HG03045 (cell line): ENCODE measurements around the gene SH3RF1.
"Not testable (repeated sequence)": the region's sequence is repeated elsewhere in the genome, so short reads cannot be mapped to it uniquely, and the experiment has no call there.

Experiments used
- ATAC-seq: cut with Tn5 transposase; IDR thresholded peaks from one replicate; pipeline ENCODE4 v1.9.1; 2021; ENCODE audit warnings: mild to moderate bottlenecking, moderate library complexity; ENCODE audit not compliant: unreplicated experiment

SH3RF1 gene

GRCh38 chr4:169277838-169278237 lies 7.1 kb upstream of the SH3RF1 start:
- ATAC-seq, result not testable (repeated sequence)

- ATAC-seq, result no peak
These were observed 4.4 kb upstream of the SH3RF1 start for GRCh38 chr4:169275180-169275579.

GRCh38 chr4:169274033-169274432 lies 3.3 kb upstream of the SH3RF1 start:
- no peak for ATAC-seq

DNA sequence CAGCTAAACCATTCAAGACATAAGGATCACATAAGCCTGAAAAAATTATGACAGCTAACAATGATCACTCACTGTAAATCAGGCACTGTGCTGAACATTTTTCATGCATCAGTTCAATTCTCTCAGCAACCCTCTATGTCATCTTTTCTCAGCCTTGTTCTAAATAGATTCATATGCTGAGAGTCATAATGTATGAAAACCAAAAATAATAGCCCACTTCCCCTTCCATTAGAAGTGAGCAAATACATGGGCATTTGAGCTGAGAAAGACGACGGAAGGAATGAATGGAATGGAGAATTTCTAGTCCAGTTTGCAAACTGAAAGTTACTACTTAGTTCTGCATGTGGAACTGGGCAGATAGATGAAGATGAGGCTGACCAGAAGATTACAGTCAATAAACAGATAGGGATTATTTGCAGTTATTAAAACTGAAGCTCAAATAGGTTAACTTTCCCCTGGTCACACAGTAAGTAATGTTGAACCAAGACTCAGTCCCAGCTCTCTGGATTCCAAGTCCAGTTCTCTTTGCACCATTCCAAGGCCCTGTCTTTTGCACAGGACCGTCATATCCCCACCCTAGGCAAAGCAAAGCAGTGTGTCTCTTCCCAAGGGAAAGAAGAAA lies 1.6 kb upstream of the SH3RF1 start:
- ATAC-seq, result no peak

DNA sequence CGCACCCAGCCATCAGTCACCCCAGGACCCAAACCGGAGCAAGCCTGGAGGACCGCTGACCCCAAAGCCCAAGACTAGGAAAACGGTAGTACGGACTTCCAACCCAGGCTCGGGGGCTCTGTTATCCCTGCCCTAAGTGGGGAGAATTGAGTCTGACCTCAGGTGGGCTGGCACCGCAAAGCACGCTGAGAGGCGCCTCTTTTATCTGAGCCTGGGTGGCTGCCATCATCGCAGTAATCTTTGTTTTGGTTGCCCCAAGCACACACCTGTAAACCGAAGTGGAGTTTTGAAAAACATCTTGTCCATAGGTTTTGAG lies 894 bp upstream of the SH3RF1 start:
- no peak for ATAC-seq

- ATAC-seq, result peak; percentile 54
These were observed 593 bp downstream of the SH3RF1 start for GRCh38 chr4:169269916-169270809.

DNA sequence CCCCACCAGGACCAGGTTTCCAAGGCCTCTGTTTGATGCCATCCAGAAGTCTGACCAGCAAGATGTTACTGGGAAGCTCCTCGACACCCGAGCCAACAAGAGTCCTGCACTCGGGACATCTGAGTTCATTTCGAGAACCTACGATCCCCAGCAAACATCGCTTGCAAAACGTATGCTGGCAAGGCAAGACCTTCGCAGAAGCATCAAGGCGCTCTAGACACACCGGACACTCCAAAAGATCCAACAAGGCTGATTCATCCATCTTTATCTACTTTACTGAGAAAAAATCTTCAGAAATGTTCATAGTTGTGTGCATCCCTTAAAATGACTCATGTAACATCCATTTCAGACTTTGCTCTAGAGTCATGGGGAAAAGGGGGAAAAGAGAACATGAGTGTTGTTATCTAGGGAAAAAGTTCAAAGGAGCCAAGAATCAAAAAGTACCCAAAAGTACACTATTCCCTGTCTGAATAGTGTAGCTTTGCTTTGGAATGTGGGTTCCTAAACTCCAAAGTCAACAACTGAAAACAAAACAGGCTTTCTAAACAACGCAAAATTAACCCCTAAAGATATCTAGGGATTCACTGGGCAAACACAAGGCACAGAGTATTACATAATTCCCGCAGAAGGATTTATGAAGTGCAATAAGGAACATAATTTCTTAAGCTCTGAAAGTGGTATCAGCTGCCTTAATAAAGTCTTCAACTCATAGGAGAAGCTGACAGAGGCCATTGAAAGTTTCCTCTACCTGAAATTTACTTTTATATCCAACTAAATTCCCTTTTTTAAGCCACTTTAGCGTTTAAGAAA lies 1.6 kb downstream of the SH3RF1 start:
- ATAC-seq, result no peak

DNA sequence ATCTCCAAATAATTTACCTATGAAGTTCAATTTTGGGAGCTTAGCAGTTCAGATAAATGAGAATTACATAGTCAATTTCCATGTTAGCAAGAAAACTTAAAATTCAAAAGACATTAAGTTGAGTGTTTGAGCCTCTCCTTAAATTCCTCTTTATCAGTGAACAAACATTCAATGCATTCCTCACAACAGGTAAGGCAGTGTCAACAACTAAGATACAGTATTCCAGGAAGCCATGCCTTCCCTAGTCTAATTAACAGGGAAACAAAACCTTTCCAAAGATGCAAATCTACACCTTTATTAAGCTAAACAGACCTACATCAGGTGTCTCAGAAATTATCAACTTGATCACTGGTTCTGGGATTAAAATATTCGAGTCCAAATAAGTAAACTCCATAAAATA lies 3.7 kb downstream of the SH3RF1 start:
- ATAC-seq, result no peak

GRCh38 chr4:169266661-169267060 lies 4.1 kb downstream of the SH3RF1 start:
- ATAC-seq, result no peak

GRCh38 chr4:169266081-169266480 lies 4.7 kb downstream of the SH3RF1 start:
- ATAC-seq, result no peak

- ATAC-seq, result no peak
These were observed 6.9 kb downstream of the SH3RF1 start for GRCh38 chr4:169263791-169264392.

DNA sequence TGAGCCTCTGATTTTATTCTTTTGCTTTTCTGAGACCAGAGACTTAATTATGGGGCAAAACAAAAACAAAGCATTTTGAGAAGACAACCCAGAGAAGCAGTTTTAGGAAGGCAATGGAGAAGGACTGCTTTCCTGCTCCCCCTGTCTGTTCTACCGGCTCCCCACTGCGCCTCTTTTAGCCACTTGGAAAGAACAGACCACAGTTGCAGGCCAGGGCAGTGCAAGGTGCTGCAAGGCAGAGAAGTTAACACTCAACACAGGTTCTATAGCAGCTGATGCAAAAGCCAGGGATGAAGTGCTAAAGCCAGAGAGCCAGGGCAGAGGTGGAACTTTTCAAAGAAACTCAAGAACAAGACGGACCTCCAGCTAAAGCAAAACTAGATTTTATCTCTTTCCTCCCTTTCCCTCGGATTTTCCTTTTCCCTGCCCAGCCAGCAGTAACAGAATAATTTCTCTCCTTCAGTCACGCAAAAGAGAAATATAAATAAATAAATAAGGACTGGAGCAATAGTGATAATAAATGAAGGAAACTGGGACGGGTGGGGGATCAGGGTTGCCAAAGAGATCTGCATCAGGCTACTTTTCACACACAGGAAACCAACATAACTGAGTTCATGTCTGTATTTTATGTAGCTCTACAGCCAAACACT lies 10.4 kb downstream of the SH3RF1 start:
- no peak for ATAC-seq

DNA sequence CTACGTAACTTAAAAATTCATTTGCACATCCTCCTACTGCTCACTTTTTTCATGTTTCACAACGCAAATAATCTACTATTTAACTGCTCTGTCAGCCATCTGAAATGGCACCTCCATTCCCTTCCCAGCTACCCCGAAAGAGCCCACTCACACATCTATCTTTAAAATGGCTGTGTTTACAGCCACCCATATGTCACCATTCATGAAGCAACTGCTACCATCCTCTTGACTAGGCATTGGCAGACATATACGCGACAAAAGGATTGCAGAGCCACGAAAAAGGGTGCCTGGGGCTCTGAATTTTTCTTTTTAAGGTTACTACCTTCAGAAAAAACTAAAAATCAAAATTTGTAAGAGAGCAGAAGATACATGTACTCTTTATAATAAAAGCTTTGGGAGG lies 11.5 kb downstream of the SH3RF1 start:
- no peak for ATAC-seq

GRCh38 chr4:169258141-169258540 lies 12.6 kb downstream of the SH3RF1 start:
- no peak for ATAC-seq

- no peak for ATAC-seq
These were observed 13.6 kb downstream of the SH3RF1 start for GRCh38 chr4:169256856-169257761.

DNA sequence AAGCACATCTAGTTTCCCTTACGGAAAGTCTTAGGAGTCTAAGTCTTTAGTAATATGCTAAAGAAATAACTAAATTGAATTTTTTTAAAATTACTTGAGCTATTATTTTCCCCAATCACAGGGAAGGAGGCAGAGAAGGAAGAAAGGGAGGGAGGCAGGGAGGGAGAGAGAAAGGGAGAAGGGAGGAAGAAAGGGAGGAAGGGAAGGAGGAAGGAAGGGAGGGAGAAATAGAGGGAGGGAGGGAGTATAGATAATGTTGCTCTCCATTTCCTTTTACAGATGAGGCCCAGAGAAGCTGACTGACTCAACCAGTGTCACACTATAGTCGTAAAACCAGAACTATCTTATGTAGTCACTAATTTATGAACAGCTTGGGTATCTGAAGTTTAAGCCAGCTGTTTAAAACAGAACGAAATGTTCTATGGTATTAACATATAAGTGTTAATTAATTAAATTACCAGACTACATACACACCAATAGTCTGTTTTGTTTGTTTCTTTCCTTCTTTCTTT lies 14.6 kb downstream of the SH3RF1 start:
- no peak for ATAC-seq

DNA sequence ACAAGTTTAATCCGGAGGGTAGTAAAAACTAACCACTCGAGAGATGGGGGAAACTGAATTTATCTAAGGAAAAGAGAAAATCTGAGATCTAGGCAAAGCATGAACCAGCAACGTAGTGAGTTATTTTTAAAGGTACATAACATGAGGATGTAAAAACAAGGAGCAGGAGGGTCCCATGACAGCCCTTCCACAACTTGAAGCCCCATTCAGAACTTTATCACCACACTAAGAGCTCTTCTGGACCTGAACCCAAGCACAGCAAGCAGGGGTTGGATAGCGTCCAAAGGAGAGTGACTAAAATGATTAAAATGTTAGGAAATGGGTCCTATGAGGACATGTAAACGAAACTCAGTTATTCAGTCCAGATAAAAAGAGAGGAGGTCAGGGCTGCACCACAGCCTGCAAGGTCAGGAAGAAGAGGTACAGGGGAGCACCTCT lies 16.2 kb downstream of the SH3RF1 start:
- no peak for ATAC-seq

- ATAC-seq, result no peak
These were observed 16.9 kb downstream of the SH3RF1 start for GRCh38 chr4:169253904-169254303.

DNA sequence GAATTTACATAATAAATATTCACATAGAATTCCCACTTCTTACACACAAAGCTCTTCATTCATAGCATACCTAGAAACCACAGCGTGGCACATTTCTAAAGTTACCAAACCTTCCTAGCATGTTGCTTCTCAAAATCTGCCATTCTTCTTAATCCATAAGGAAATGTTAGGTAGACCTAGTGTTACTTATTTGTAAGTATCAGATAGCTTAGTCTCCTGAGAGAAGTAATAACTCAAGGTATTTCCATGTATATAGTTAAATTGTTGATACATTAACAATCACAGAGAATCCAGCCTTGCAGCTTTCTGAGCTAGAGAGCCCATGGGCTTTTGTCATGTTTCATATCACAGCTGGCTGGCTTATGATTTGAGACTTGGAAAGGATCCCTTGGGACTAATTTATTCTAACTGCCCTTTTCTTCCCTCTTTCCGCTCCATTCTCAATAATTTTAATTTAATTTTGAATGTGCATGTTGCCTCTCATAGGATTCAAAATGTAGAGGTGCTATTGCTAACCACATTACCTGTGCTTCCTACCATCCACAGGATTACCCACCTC lies 17.6 kb downstream of the SH3RF1 start:
- no peak for ATAC-seq
